Large intestine (tissue), 3 donors: ENCODE measurements around the gene EFCAB5. TPM values are rescaled to one million over a fixed set of nuclear protein-coding genes. Genes with fewer than 3 reads are reported as not detected.
"Not testable (repeated sequence)": the region's sequence is repeated elsewhere in the genome, so short reads cannot be mapped to it uniquely, and the experiment has no call there.

Source experiments
- DNase-seq, 2 donors: peaks; one replicate each; pipeline versions ENCODE4 v3.0.0 to v3.0.0-alpha.2; 2013
- H3K27ac ChIP-seq: one replicate; pipeline ENCODE4 v1.5.1; 2013; ENCODE audit warnings: low read length
- H3K27me3 ChIP-seq: 2 replicates; pipeline ENCODE4 v1.6.1; 2013; ENCODE audit warnings: low read length; ENCODE audit not compliant: control insufficient read depth, insufficient read depth
- H3K36me3 ChIP-seq: 2 replicates; pipeline ENCODE4 v1.6.1; 2013; ENCODE audit warnings: low read length; ENCODE audit not compliant: control insufficient read depth, insufficient read depth
- H3K4me1 ChIP-seq: one replicate; pipeline ENCODE4 v1.6.1; 2013; ENCODE audit warnings: low read length; ENCODE audit not compliant: control insufficient read depth, insufficient read depth
- H3K4me3 ChIP-seq: one replicate; pipeline ENCODE4 v1.5.1; 2013; ENCODE audit warnings: low read length
- H3K9me3 ChIP-seq: one replicate; pipeline ENCODE4 v1.6.1; 2013; ENCODE audit warnings: mild to moderate bottlenecking, low read depth, low read length, moderate library complexity; ENCODE audit not compliant: control insufficient read depth
- WGBS: methylation state at CpG from one replicate; pipeline ENCODE4 v1.1.5; 2013; ENCODE audit warnings: low lambda C conversion rate; ENCODE audit not compliant: insufficient coverage; 5-methylcytosine and 5-hydroxymethylcytosine counted together
- polyA plus RNA-seq: library from polyadenylated mRNA; unstranded; fragments of 120-200 nt; gene quantifications from one replicate; pipeline ENCODE4 v1.2.1, GENCODE V29; 2013

EFCAB5 gene
- polyA plus RNA-seq, 1 donor, result 1.5 TPM

- Histone ChIP-seq H3K36me3 (peaks cover 3% of the 10 kb centered on the region), H3K27ac (peak overlapping the region; percentile 93), H3K4me3 (peak overlapping the region; percentile 70), H3K4me1 (peaks cover 5% of the 10 kb centered on the region), H3K9me3 (no peaks in the 10 kb centered on the region), H3K27me3 (no peaks in the 10 kb centered on the region)
- DNase-seq, result no peak
- WGBS, result 60% methylated on average over 3 of the region's 5 CpGs
These were observed 176.2 kb downstream of the EFCAB5 start for GRCh38 chr17:30117675-30118081.

GRCh38 chr17:30118635-30119034 lies 177.2 kb downstream of the EFCAB5 start:
- H3K27ac ChIP-seq, H3K4me1 ChIP-seq, H3K27me3 ChIP-seq, DNase-seq, H3K9me3 ChIP-seq, H3K4me3 ChIP-seq, H3K36me3 ChIP-seq: not testable (repeated sequence)
- no CpG with 5 or more reads among the region's 7 CpGs for WGBS

- no peak overlapping the region for H3K27ac ChIP-seq
- H3K27me3 ChIP-seq, result no peaks in the 10 kb centered on the region
- no peak overlapping the region for H3K4me3 ChIP-seq
- peaks cover 6% of the 10 kb centered on the region for H3K36me3 ChIP-seq
- 80% methylated on average over 1 of the region's 4 CpGs for WGBS
- no peaks in the 10 kb centered on the region for H3K9me3 ChIP-seq
- no peaks in the 10 kb centered on the region for H3K4me1 ChIP-seq
- DNase-seq, result no peak
These were observed 182.9 kb downstream of the EFCAB5 start for GRCh38 chr17:30124273-30124796.

GRCh38 chr17:30130121-30130520 lies 188.7 kb downstream of the EFCAB5 start:
- Histone ChIP-seq H3K4me1 (no peaks in the 10 kb centered on the region), H3K9me3 (no peaks in the 10 kb centered on the region), H3K4me3 (no peak overlapping the region), H3K27me3 (no peaks in the 10 kb centered on the region), H3K36me3 (peaks cover 12% of the 10 kb centered on the region), H3K27ac (no peak overlapping the region)
- no peak for DNase-seq
- WGBS, result no CpG with 5 or more reads among the region's 1 CpG

- H3K27ac ChIP-seq, result no peak overlapping the region
- H3K9me3 ChIP-seq, result no peaks in the 10 kb centered on the region
- H3K4me3 ChIP-seq, result no peak overlapping the region
- WGBS, result no CpG with 5 or more reads among the region's 3 CpGs
- no peaks in the 10 kb centered on the region for H3K27me3 ChIP-seq
- peaks cover 13% of the 10 kb centered on the region for H3K36me3 ChIP-seq
- DNase-seq, result no peak
- H3K4me1 ChIP-seq, result no peaks in the 10 kb centered on the region
These were observed 191.2 kb downstream of the EFCAB5 start for GRCh38 chr17:30132615-30133014.

GRCh38 chr17:30133197-30133596 lies 191.8 kb downstream of the EFCAB5 start:
- Histone ChIP-seq H3K27ac (no peak overlapping the region), H3K4me3 (no peak overlapping the region), H3K4me1 (no peaks in the 10 kb centered on the region), H3K9me3 (no peaks in the 10 kb centered on the region), H3K36me3 (peaks cover 10% of the 10 kb centered on the region), H3K27me3 (no peaks in the 10 kb centered on the region)
- WGBS, result no CpG with 5 or more reads among the region's 3 CpGs
- no peak for DNase-seq

- Histone ChIP-seq H3K27ac (no peak overlapping the region), H3K4me3 (no peak overlapping the region), H3K36me3 (peaks cover 10% of the 10 kb centered on the region), H3K27me3 (no peaks in the 10 kb centered on the region), H3K4me1 (no peaks in the 10 kb centered on the region), H3K9me3 (no peaks in the 10 kb centered on the region)
- no peak for DNase-seq
These were observed 193.1 kb downstream of the EFCAB5 start for GRCh38 chr17:30134551-30134950.

- no peak overlapping the region for H3K27ac ChIP-seq
- peaks cover 10% of the 10 kb centered on the region for H3K36me3 ChIP-seq
- H3K4me1 ChIP-seq, result no peaks in the 10 kb centered on the region
- DNase-seq, result no peak
- WGBS, result no CpG with 5 or more reads among the region's 3 CpGs
- H3K9me3 ChIP-seq, result no peaks in the 10 kb centered on the region
- H3K27me3 ChIP-seq, result no peaks in the 10 kb centered on the region
- no peak overlapping the region for H3K4me3 ChIP-seq
These were observed 195.7 kb downstream of the EFCAB5 start for GRCh38 chr17:30137158-30137557.

- H3K4me3 ChIP-seq, H3K9me3 ChIP-seq, DNase-seq, H3K36me3 ChIP-seq, H3K27ac ChIP-seq, H3K27me3 ChIP-seq, H3K4me1 ChIP-seq: not testable (repeated sequence)
- WGBS, result no CpG with 5 or more reads among the region's 6 CpGs
These were observed 206.4 kb downstream of the EFCAB5 start for GRCh38 chr17:30147860-30148259.

GRCh38 chr17:30148376-30148775 lies 206.9 kb downstream of the EFCAB5 start:
- WGBS, result no CpG with 5 or more reads among the region's 1 CpG
- H3K9me3 ChIP-seq, result no peaks in the 10 kb centered on the region
- no peak overlapping the region for H3K4me3 ChIP-seq
- no peak for DNase-seq
- no peaks in the 10 kb centered on the region for H3K4me1 ChIP-seq
- H3K27me3 ChIP-seq, result no peaks in the 10 kb centered on the region
- no peak overlapping the region for H3K27ac ChIP-seq
- H3K36me3 ChIP-seq, result no peaks in the 10 kb centered on the region

- no peaks in the 10 kb centered on the region for H3K9me3 ChIP-seq
- H3K27me3 ChIP-seq, result no peaks in the 10 kb centered on the region
- H3K4me3 ChIP-seq, result no peak overlapping the region
- WGBS, result no CpG with 5 or more reads among the region's 4 CpGs
- no peaks in the 10 kb centered on the region for H3K36me3 ChIP-seq
- no peaks in the 10 kb centered on the region for H3K4me1 ChIP-seq
- H3K27ac ChIP-seq, result no peak overlapping the region
- DNase-seq, result no peak
These were observed 210.0 kb downstream of the EFCAB5 start for GRCh38 chr17:30151471-30151870.
